Tibial nerve (tissue), 3 donors: ENCODE measurements around the gene ANKMY1.

Source experiments
- POLR2A ChIP-seq, 2 donors: fragments of 450-650 bp; IDR thresholded peaks; one replicate each; pipeline ENCODE4 v1.6.1; 2017; ENCODE audit warnings: antibody characterized with exemption in 2 of 2, mild to moderate bottlenecking in 2 of 2, moderate library complexity in 2 of 2
- TF ChIP-seq, protein P1 (sequence below), 5 experiments: fragments of 200-600 bp in 3 of 5; fragments of 450-650 bp in 2 of 5; sonication (generic) in 3 of 5; IDR thresholded peaks; one replicate each; pipeline ENCODE4 v1.5.1; 2016 to 2019; ENCODE audit warnings: antibody characterized with exemption in 5 of 5, mild to moderate bottlenecking in 3 of 5, moderate library complexity in 2 of 5

DNA sequence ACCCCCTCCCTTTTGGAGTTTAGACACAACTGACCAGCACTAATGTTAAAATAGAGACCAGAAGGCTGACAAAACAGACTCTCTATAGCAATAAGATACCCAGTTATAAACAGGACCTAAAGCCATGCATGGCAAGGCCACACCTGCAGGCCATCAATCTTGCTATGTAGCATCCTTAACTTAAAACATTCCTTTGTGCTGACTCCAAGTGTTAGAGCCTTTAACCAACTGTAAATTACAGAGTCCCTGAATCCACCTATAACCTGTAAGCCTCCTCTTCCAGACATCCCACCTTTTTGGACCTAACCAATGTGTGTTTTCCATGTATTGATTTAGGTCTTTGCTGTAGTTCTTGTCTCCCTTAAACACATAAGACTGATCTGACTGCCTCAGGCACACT is 17.9 kb downstream of the ANKMY1 start:
- TF ChIP-seq POLR2A (IDR thresholded peaks at IDR 0.05), result no peak
- TF ChIP-seq, protein P1, sequence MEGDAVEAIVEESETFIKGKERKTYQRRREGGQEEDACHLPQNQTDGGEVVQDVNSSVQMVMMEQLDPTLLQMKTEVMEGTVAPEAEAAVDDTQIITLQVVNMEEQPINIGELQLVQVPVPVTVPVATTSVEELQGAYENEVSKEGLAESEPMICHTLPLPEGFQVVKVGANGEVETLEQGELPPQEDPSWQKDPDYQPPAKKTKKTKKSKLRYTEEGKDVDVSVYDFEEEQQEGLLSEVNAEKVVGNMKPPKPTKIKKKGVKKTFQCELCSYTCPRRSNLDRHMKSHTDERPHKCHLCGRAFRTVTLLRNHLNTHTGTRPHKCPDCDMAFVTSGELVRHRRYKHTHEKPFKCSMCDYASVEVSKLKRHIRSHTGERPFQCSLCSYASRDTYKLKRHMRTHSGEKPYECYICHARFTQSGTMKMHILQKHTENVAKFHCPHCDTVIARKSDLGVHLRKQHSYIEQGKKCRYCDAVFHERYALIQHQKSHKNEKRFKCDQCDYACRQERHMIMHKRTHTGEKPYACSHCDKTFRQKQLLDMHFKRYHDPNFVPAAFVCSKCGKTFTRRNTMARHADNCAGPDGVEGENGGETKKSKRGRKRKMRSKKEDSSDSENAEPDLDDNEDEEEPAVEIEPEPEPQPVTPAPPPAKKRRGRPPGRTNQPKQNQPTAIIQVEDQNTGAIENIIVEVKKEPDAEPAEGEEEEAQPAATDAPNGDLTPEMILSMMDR (IDR thresholded peaks at IDR 0.05), result no peak
